HEK293 (cell line): ENCODE data around the gene FOXN1.

Source experiments
- CTCF ChIA-PET: fragments of 350-600 bp; formaldehyde crosslinking; extraction: SDS; loops from one replicate; lab custom pipeline; 2021; ENCODE audit warnings: antibody characterized with exemption; lab: Yijun Ruan, JAX
- POLR2A ChIA-PET: fragments of 300-600 bp; formaldehyde crosslinking; extraction: SDS; loops from one replicate; lab custom pipeline; 2020; ENCODE audit warnings: antibody characterized with exemption, inconsistent platforms; lab: Yijun Ruan, JAX
- H3K27ac ChIP-seq: fragments of 200-500 bp; sonication (Bioruptor generic); 2 replicates; pipeline ENCODE4 v1.5.1; 2014; ENCODE audit warnings: low read depth, low read length, control low read depth, inconsistent platforms; ENCODE audit errors: extremely low read depth
- H3K36me3 ChIP-seq, 2 experiments: fragments of 200-500 bp in 1 of 2; sonication (Bioruptor generic) in 1 of 2; 1 replicate in 1 of 2; 2 replicates in 1 of 2; pipeline ENCODE4 v1.5.1; 2014 to 2017; ENCODE audit warnings: inconsistent platforms in 2 of 2, low read length in 2 of 2; ENCODE audit not compliant: control insufficient read depth in 2 of 2, insufficient read depth in 1 of 2
- H3K4me1 ChIP-seq: fragments of 200-500 bp; sonication (Bioruptor generic); 2 replicates; pipeline ENCODE4 v1.5.1; 2014; ENCODE audit warnings: mild to moderate bottlenecking, low read length, inconsistent platforms; ENCODE audit not compliant: control insufficient read depth, insufficient read depth
- H3K4me3 ChIP-seq: 2 replicates; pipeline ENCODE4 v1.5.1; 2011; ENCODE audit warnings: low read depth, mild to moderate bottlenecking, control low read depth, low read length, moderate library complexity
- H3K9me3 ChIP-seq: fragments of 200-500 bp; sonication (Bioruptor generic); 2 replicates; pipeline ENCODE4 v1.5.1; 2014; ENCODE audit warnings: low read depth, low read length, inconsistent platforms; ENCODE audit not compliant: control insufficient read depth, insufficient read depth
- BCL11A ChIP-seq: fragments of 450-650 bp; formaldehyde crosslinking; IDR thresholded peaks from 2 replicates; pipeline ENCODE4 v1.5.1; 2016; ENCODE audit warnings: low read depth, missing biosample characterization, missing genetic modification characterization
- EGR2 ChIP-seq: fragments of 450-650 bp; formaldehyde crosslinking; IDR thresholded peaks from 2 replicates; pipeline ENCODE4 v1.5.1; 2016; ENCODE audit warnings: low read depth, missing biosample characterization, missing genetic modification characterization
- ELK4 ChIP-seq: IDR thresholded peaks from 2 replicates; pipeline ENCODE4 v1.6.1; 2011; ENCODE audit warnings: mild to moderate bottlenecking, low read depth, low read length, borderline replicate concordance
- GFI1B ChIP-seq: fragments of 450-650 bp; formaldehyde crosslinking; IDR thresholded peaks from 2 replicates; pipeline ENCODE4 v1.5.1; 2016; ENCODE audit warnings: missing biosample characterization, missing genetic modification characterization
- GLI4 ChIP-seq: fragments of 450-650 bp; formaldehyde crosslinking; IDR thresholded peaks from 2 replicates; pipeline ENCODE4 v1.5.1; 2016; ENCODE audit warnings: missing biosample characterization, missing genetic modification characterization
- GLIS1 ChIP-seq: fragments of 450-650 bp; formaldehyde crosslinking; IDR thresholded peaks from 2 replicates; pipeline ENCODE4 v1.5.1; 2016; ENCODE audit warnings: missing biosample characterization, missing genetic modification characterization
- GLIS2 ChIP-seq: fragments of 450-650 bp; formaldehyde crosslinking; IDR thresholded peaks from 2 replicates; pipeline ENCODE4 v1.5.1; 2016; ENCODE audit warnings: missing biosample characterization, missing genetic modification characterization
- KLF1 ChIP-seq: fragments of 450-650 bp; formaldehyde crosslinking; IDR thresholded peaks from 2 replicates; pipeline ENCODE4 v1.5.1; 2016; ENCODE audit warnings: missing biosample characterization, missing genetic modification characterization
- KLF16 ChIP-seq: fragments of 450-650 bp; formaldehyde crosslinking; IDR thresholded peaks from 2 replicates; pipeline ENCODE4 v1.5.1; 2017; ENCODE audit warnings: missing biosample characterization, missing genetic modification characterization
- KLF17 ChIP-seq: fragments of 450-650 bp; formaldehyde crosslinking; IDR thresholded peaks from 2 replicates; pipeline ENCODE4 v1.5.1; 2016; ENCODE audit warnings: missing biosample characterization, missing genetic modification characterization
- KLF7 ChIP-seq: fragments of 450-650 bp; formaldehyde crosslinking; IDR thresholded peaks from 2 replicates; pipeline ENCODE4 v1.5.1; 2016; ENCODE audit warnings: missing biosample characterization, missing genetic modification characterization, borderline replicate concordance
- PRDM1 ChIP-seq: fragments of 450-650 bp; formaldehyde crosslinking; IDR thresholded peaks from 2 replicates; pipeline ENCODE4; 2016; ENCODE audit warnings: missing biosample characterization, missing genetic modification characterization
- RBAK ChIP-seq: fragments of 450-650 bp; formaldehyde crosslinking; IDR thresholded peaks from 2 replicates; pipeline ENCODE4 v1.5.1; 2016; ENCODE audit warnings: missing biosample characterization, missing genetic modification characterization
- TCF7L2 ChIP-seq: IDR thresholded peaks from 2 replicates; pipeline ENCODE4 v1.6.1; 2011; ENCODE audit warnings: low read depth, mild to moderate bottlenecking, inconsistent platforms, low read length, moderate library complexity, borderline replicate concordance
- WT1 ChIP-seq: fragments of 450-650 bp; formaldehyde crosslinking; IDR thresholded peaks from 2 replicates; pipeline ENCODE4 v1.5.1; 2016; ENCODE audit warnings: missing biosample characterization, missing genetic modification characterization
- ZBTB17 ChIP-seq: fragments of 450-650 bp; formaldehyde crosslinking; IDR thresholded peaks from 2 replicates; pipeline ENCODE4 v1.5.1; 2016; ENCODE audit warnings: missing biosample characterization, missing genetic modification characterization
- ZEB2 ChIP-seq: fragments of 450-650 bp; formaldehyde crosslinking; IDR thresholded peaks from 2 replicates; pipeline ENCODE4 v1.5.1; 2016; ENCODE audit warnings: missing biosample characterization, missing genetic modification characterization
- ZFHX2 ChIP-seq: fragments of 450-650 bp; formaldehyde crosslinking; conservative IDR thresholded peaks from 2 replicates; pipeline ENCODE4 v1.5.1; 2016; ENCODE audit warnings: missing biosample characterization, missing genetic modification characterization
- ZFP69B ChIP-seq: fragments of 450-650 bp; formaldehyde crosslinking; IDR thresholded peaks from 2 replicates; pipeline ENCODE4 v1.5.1; 2016; ENCODE audit warnings: missing biosample characterization, missing genetic modification characterization
- ZIC2 ChIP-seq: fragments of 450-650 bp; formaldehyde crosslinking; IDR thresholded peaks from 2 replicates; pipeline ENCODE4 v1.5.1; 2016; ENCODE audit warnings: missing biosample characterization, missing genetic modification characterization
- ZNF114 ChIP-seq: fragments of 450-650 bp; formaldehyde crosslinking; IDR thresholded peaks from 2 replicates; pipeline ENCODE4 v1.5.0; 2017; ENCODE audit warnings: missing biosample characterization, missing genetic modification characterization
- ZNF157 ChIP-seq: fragments of 450-650 bp; formaldehyde crosslinking; IDR thresholded peaks from 2 replicates; pipeline ENCODE4 v1.5.1; 2016; ENCODE audit warnings: missing biosample characterization, missing genetic modification characterization
- ZNF239 ChIP-seq: fragments of 450-650 bp; formaldehyde crosslinking; IDR thresholded peaks from 2 replicates; pipeline ENCODE4 v1.5.1; 2016; ENCODE audit warnings: missing biosample characterization, missing genetic modification characterization
- ZNF335 ChIP-seq: fragments of 450-650 bp; formaldehyde crosslinking; conservative IDR thresholded peaks from 2 replicates; pipeline ENCODE4 v1.5.1; 2016; ENCODE audit warnings: missing biosample characterization, missing genetic modification characterization
- ZNF423 ChIP-seq: fragments of 450-650 bp; formaldehyde crosslinking; IDR thresholded peaks from 2 replicates; pipeline ENCODE4 v1.5.1; 2016; ENCODE audit warnings: missing biosample characterization, missing genetic modification characterization
- ZNF473 ChIP-seq: fragments of 450-650 bp; formaldehyde crosslinking; IDR thresholded peaks from 2 replicates; pipeline ENCODE4 v1.5.1; 2017; ENCODE audit warnings: missing biosample characterization, missing genetic modification characterization
- ZNF548 ChIP-seq: fragments of 450-650 bp; formaldehyde crosslinking; IDR thresholded peaks from 2 replicates; pipeline ENCODE4 v1.5.1; 2016; ENCODE audit warnings: missing biosample characterization, missing genetic modification characterization
- ZNF624 ChIP-seq: fragments of 450-650 bp; formaldehyde crosslinking; IDR thresholded peaks from 2 replicates; pipeline ENCODE4 v1.5.1; 2017; ENCODE audit warnings: missing biosample characterization, missing genetic modification characterization
- ZNF660 ChIP-seq: fragments of 450-650 bp; IDR thresholded peaks from 2 replicates; pipeline ENCODE4 v1.5.1; 2018; ENCODE audit warnings: missing biosample characterization, mild to moderate bottlenecking, missing genetic modification characterization
- ZNF670 ChIP-seq: fragments of 450-650 bp; formaldehyde crosslinking; IDR thresholded peaks from 2 replicates; pipeline ENCODE4 v1.5.1; 2016; ENCODE audit warnings: missing biosample characterization, missing genetic modification characterization, low read depth
- ZNF707 ChIP-seq: fragments of 450-650 bp; formaldehyde crosslinking; IDR thresholded peaks from 2 replicates; pipeline ENCODE4 v1.5.1; 2016; ENCODE audit warnings: missing biosample characterization, missing genetic modification characterization
- ZNF768 ChIP-seq: fragments of 450-650 bp; formaldehyde crosslinking; IDR thresholded peaks from 2 replicates; pipeline ENCODE4 v1.5.1; 2018; ENCODE audit warnings: missing biosample characterization, mild to moderate bottlenecking, missing genetic modification characterization
- ZXDB ChIP-seq: fragments of 450-650 bp; formaldehyde crosslinking; IDR thresholded peaks from 2 replicates; pipeline ENCODE4 v1.5.1; 2016; ENCODE audit warnings: missing biosample characterization, missing genetic modification characterization

Gene FOXN1

GRCh38 chr17:28532050-28532960 is 26.2 kb downstream of the FOXN1 start:
- H3K36me3 ChIP-seq = no peaks in the 10 kb centered on the region
- no peak overlapping the region for H3K27ac ChIP-seq
- no peaks in the 10 kb centered on the region for H3K9me3 ChIP-seq
- ChIA-PET CTCF (interaction anchor here (0.6 to 2.5 kb wide), 3 partner anchors 8 to 119 kb away, joined by 3 to 15 read pairs (median 3); no protein-coding TSS in a partner anchor), POLR2A (no interaction called here)
- TF ChIP-seq RBAK (tag by site-specific recombination) = no peak
- TF ChIP-seq GFI1B (tag by site-specific recombination) = no peak
- 0 out of 2 replicates have a peak, but pooled peaks have one; percentile 19 for TF ChIP-seq ZBTB17 (tag by site-specific recombination)
- no peak for TF ChIP-seq ZNF624 (tag by site-specific recombination)
- peak; percentile 35; the same call in 1 of the 2 replicates for TF ChIP-seq GLIS1
- TF ChIP-seq KLF17 (tag by site-specific recombination) = 0 out of 2 replicates have a peak, but pooled peaks have one; percentile 23
- H3K4me1 ChIP-seq = no peaks in the 10 kb centered on the region
- no peak overlapping the region for H3K4me3 ChIP-seq

- ChIA-PET POLR2A (no interaction called here), CTCF (interaction anchor here (2.5 kb wide), 1 partner anchor 7 kb away, joined by 15 read pairs; no protein-coding TSS in a partner anchor)
- Histone ChIP-seq H3K4me1 (no peaks in the 10 kb centered on the region), H3K36me3 (no peaks in the 10 kb centered on the region), H3K27ac (no peak overlapping the region), H3K4me3 (no peak overlapping the region), H3K9me3 (no peaks in the 10 kb centered on the region)
- no peak for TF ChIP-seq ZNF239 (tag by site-specific recombination)
- TF ChIP-seq KLF16 = no peak
- TF ChIP-seq ZNF114 (tag by site-specific recombination) = no peak
- peak; percentile 69 for TF ChIP-seq GLIS1
- no peak for TF ChIP-seq ZNF548 (tag by site-specific recombination)
- no peak for TF ChIP-seq PRDM1
- TF ChIP-seq ZNF670 (tag by site-specific recombination) = no peak
- no peak for TF ChIP-seq ZFP69B (tag by site-specific recombination)
- TF ChIP-seq WT1 (tag by site-specific recombination) = no peak
- peak; percentile 40; the same call in 1 of the 2 replicates for TF ChIP-seq GLIS2 (tag by site-specific recombination)
- TF ChIP-seq KLF1 (tag by site-specific recombination) = peak; percentile 71
- no peak for TF ChIP-seq ZNF423
- TF ChIP-seq ZNF660 = no peak
- no peak for TF ChIP-seq BCL11A (tag by site-specific recombination)
- TF ChIP-seq EGR2 (tag by site-specific recombination) = peak; percentile 94
- no peak for TF ChIP-seq ZXDB (tag by site-specific recombination)
- no peak for TF ChIP-seq ZNF473 (tag by site-specific recombination)
- TF ChIP-seq ZNF335 (tag by site-specific recombination) = no peak
- TF ChIP-seq ZEB2 = no peak
- no peak for TF ChIP-seq ELK4
- TF ChIP-seq ZIC2 (tag by site-specific recombination) = peak; percentile 76
- TF ChIP-seq ZFHX2 (tag by site-specific recombination) = peak; percentile 99
- TF ChIP-seq GLI4 = no peak
- TF ChIP-seq KLF7 (tag by site-specific recombination) = no peak
- TF ChIP-seq ZNF707 (tag by site-specific recombination) = no peak
- TF ChIP-seq ZNF157 (tag by site-specific recombination) = no peak
- no peak for TF ChIP-seq TCF7L2
- 0 out of 2 replicates have a peak, but pooled peaks have one; percentile 73 for TF ChIP-seq KLF17 (tag by site-specific recombination)
- TF ChIP-seq ZNF768 (tag by site-specific recombination) = no peak
These were observed 27.1 kb downstream of the FOXN1 start for GRCh38 chr17:28533091-28533807.
